ENCODE results near the gene DCTN2.
A peak's percentile ranks its signal among the peaks of the same experiment; 100 is the strongest.

The DCTN2 gene

GRCh38 chr12:57490126-57490525, 56.9 kb downstream of the DCTN2 start:
- Histone ChIP-seq H3K9me3 (ENCODE audit: severe bottlenecking) (no peaks in the 10 kb centered on the region), H3K4me3 (ENCODE audit: low read depth, low read length) (no peak overlapping the region), H3K36me3 (peaks cover 57% of the 10 kb centered on the region), H3K27ac (peak overlapping the region; percentile 99), H3K27me3 (ENCODE audit: insufficient read depth, low read depth, severe bottlenecking) (no peaks in the 10 kb centered on the region)
- DNase-seq: no peak
- TF ChIP-seq CTCF (IDR thresholded peaks at IDR 0.05; ENCODE audit: low read depth, low read length): no peak

GRCh38 chr12:57489157-57489641, 57.8 kb downstream of the DCTN2 start:
- peak overlapping the region; percentile 99 for H3K27ac ChIP-seq
- no peak for TF ChIP-seq CTCF (IDR thresholded peaks at IDR 0.05; ENCODE audit: low read depth, low read length)
- no peaks in the 10 kb centered on the region for H3K27me3 ChIP-seq (ENCODE audit: insufficient read depth, low read depth, severe bottlenecking)
- H3K4me3 ChIP-seq (ENCODE audit: low read depth, low read length): peak overlapping the region; percentile 99
- peaks cover 52% of the 10 kb centered on the region for H3K36me3 ChIP-seq
- peak; percentile 23 for DNase-seq
- no peaks in the 10 kb centered on the region for H3K9me3 ChIP-seq (ENCODE audit: severe bottlenecking)

GRCh38 chr12:57488402-57489156, 58.4 kb downstream of the DCTN2 start:
- H3K4me3 ChIP-seq (ENCODE audit: low read depth, low read length): peak overlapping the region; percentile 99
- DNase-seq: peak; percentile 58
- no peaks in the 10 kb centered on the region for H3K27me3 ChIP-seq (ENCODE audit: insufficient read depth, low read depth, severe bottlenecking)
- H3K9me3 ChIP-seq (ENCODE audit: severe bottlenecking): no peaks in the 10 kb centered on the region
- no peak for TF ChIP-seq CTCF (IDR thresholded peaks at IDR 0.05; ENCODE audit: low read depth, low read length)
- H3K27ac ChIP-seq: peak overlapping the region; percentile 99
- H3K36me3 ChIP-seq: peaks cover 48% of the 10 kb centered on the region

- peak; percentile 93 for DNase-seq
- 0 out of 2 replicates have a peak, but pooled peaks have one; percentile 6 for TF ChIP-seq CTCF (IDR thresholded peaks at IDR 0.05; ENCODE audit: low read depth, low read length)
- H3K36me3 ChIP-seq: peaks cover 45% of the 10 kb centered on the region
Observed at GRCh38 chr12:57487597-57488401, 59.2 kb downstream of the DCTN2 start, which contains the start of gene MARS1. Gene MARS1 (plus strand): TSS chr12:57488068. CDS start chr12:57488091, 23 bp downstream.

GRCh38 chr12:57487055-57487596, 59.9 kb downstream of the DCTN2 start:
- peak overlapping the region; percentile 99 for H3K27ac ChIP-seq
- peak; percentile 80 for DNase-seq
- no peaks in the 10 kb centered on the region for H3K9me3 ChIP-seq (ENCODE audit: severe bottlenecking)
- H3K27me3 ChIP-seq (ENCODE audit: insufficient read depth, low read depth, severe bottlenecking): no peaks in the 10 kb centered on the region
- TF ChIP-seq CTCF (IDR thresholded peaks at IDR 0.05; ENCODE audit: low read depth, low read length): no peak
- H3K4me3 ChIP-seq (ENCODE audit: low read depth, low read length): peak overlapping the region; percentile 99
- H3K36me3 ChIP-seq: peaks cover 39% of the 10 kb centered on the region

More at GRCh38 chr12:57487597-57488401, 59.2 kb downstream of the DCTN2 start, which contains the start of gene MARS1:
- H3K4me3 ChIP-seq (ENCODE audit: low read depth, low read length): peak within 1 kb of the TSS; percentile 99
- no peaks in the 10 kb centered on the region for H3K27me3 ChIP-seq (ENCODE audit: insufficient read depth, low read depth, severe bottlenecking)
- no peaks in the 10 kb centered on the region for H3K9me3 ChIP-seq (ENCODE audit: severe bottlenecking)
- H3K27ac ChIP-seq: peak within 1 kb of the TSS; percentile 99

All from WERI-Rb-1 (cell line).